Astrocyte (in vitro differentiated cells and primary cell): ENCODE data around the gene NEAT1. TPM values are rescaled to one million over a fixed set of nuclear protein-coding genes. Genes with fewer than 3 reads are reported as not detected.
"Not testable (repeated sequence)": the region's sequence is repeated elsewhere in the genome, so short reads cannot be mapped to it uniquely, and the experiment has no call there.

Experiments
- DNase-seq: peaks from one replicate; pipeline ENCODE4 v3.0.0-alpha.2; 2010; ENCODE audit warnings: low read depth
- FAIRE-seq: peaks from 2 replicates; lab custom pipeline; 2011; peaks lifted over from hg19 to GRCh38; lab: Jason Lieb, UNC
- H2AFZ ChIP-seq: 2 replicates; pipeline ENCODE4 v1.6.0; 2012; ENCODE audit warnings: low read depth, low read length, inconsistent platforms
- H3K27ac ChIP-seq: 2 replicates; pipeline ENCODE4 v1.5.1; 2011; ENCODE audit warnings: low read depth, low read length, inconsistent platforms
- H3K27me3 ChIP-seq: 2 replicates; pipeline ENCODE4 v1.6.0; 2011; ENCODE audit warnings: low read length, inconsistent platforms; ENCODE audit not compliant: insufficient read depth
- H3K36me3 ChIP-seq: 2 replicates; pipeline ENCODE4 v1.5.1; 2011; ENCODE audit warnings: low read length, inconsistent platforms; ENCODE audit not compliant: insufficient read depth
- H3K4me1 ChIP-seq: 2 replicates; pipeline ENCODE4 v1.5.1; 2011; ENCODE audit warnings: low read length, inconsistent platforms; ENCODE audit not compliant: insufficient read depth
- H3K4me2 ChIP-seq: 2 replicates; pipeline ENCODE4 v1.6.0; 2012; ENCODE audit warnings: low read length, inconsistent platforms
- H3K4me3 ChIP-seq: 2 replicates; pipeline ENCODE4 v1.5.1; 2011; ENCODE audit warnings: low read depth, mild to moderate bottlenecking, low read length, inconsistent platforms; ENCODE audit not compliant: insufficient read depth
- H3K79me2 ChIP-seq: 2 replicates; pipeline ENCODE4 v1.6.0; 2012; ENCODE audit warnings: mild to moderate bottlenecking, low read length, inconsistent platforms; ENCODE audit not compliant: insufficient read depth
- H3K9ac ChIP-seq: 2 replicates; pipeline ENCODE4 v1.6.0; 2012; ENCODE audit warnings: mild to moderate bottlenecking, low read length, inconsistent platforms
- H3K9me3 ChIP-seq: 2 replicates; pipeline ENCODE4 v1.5.1; 2012; ENCODE audit warnings: low read depth, mild to moderate bottlenecking, low read length, inconsistent platforms; ENCODE audit not compliant: insufficient read depth
- H4K20me1 ChIP-seq: 2 replicates; pipeline ENCODE4 v1.6.0; 2012; ENCODE audit warnings: low read length, inconsistent platforms; ENCODE audit not compliant: insufficient read depth
- H3K27ac Mint-ChIP-seq: one replicate; pipeline ENCODE4 v1.8.0; 2021; ENCODE audit warnings: mild to moderate bottlenecking, mixed read lengths; ENCODE audit not compliant: unreplicated experiment
- H3K27me3 Mint-ChIP-seq: one replicate; pipeline ENCODE4 v1.8.0; 2021; ENCODE audit warnings: low read depth, mixed read lengths; ENCODE audit not compliant: unreplicated experiment
- H3K36me3 Mint-ChIP-seq: one replicate; pipeline ENCODE4 v1.8.0; 2021; ENCODE audit warnings: low read depth, mixed read lengths; ENCODE audit not compliant: unreplicated experiment
- H3K4me1 Mint-ChIP-seq: one replicate; pipeline ENCODE4 v1.8.0; 2021; ENCODE audit warnings: low read depth, mixed read lengths; ENCODE audit not compliant: unreplicated experiment
- H3K4me3 Mint-ChIP-seq: one replicate; pipeline ENCODE4 v1.8.0; 2021; ENCODE audit warnings: mild to moderate bottlenecking, moderate library complexity, mixed read lengths; ENCODE audit not compliant: unreplicated experiment
- H3K9me3 Mint-ChIP-seq: one replicate; pipeline ENCODE4 v1.8.0; 2021; ENCODE audit warnings: mild to moderate bottlenecking, mixed read lengths; ENCODE audit not compliant: unreplicated experiment
- EZH2 ChIP-seq: IDR thresholded peaks from 2 replicates; pipeline ENCODE4 v1.6.1; 2012; ENCODE audit warnings: mild to moderate bottlenecking, low read length, inconsistent platforms; ENCODE audit not compliant: insufficient read depth
- total RNA-seq: library from RNA; stranded (reverse); gene quantifications from 2 replicates; pipeline ENCODE4 v1.2.1, GENCODE V29; 2021
- TF ChIP-seq, protein P1 (sequence below): IDR thresholded peaks from 2 replicates; pipeline ENCODE4 v1.5.1; 2011; ENCODE audit warnings: low read depth, mild to moderate bottlenecking, inconsistent platforms, low read length, moderate library complexity; ENCODE audit not compliant: insufficient read depth

Gene NEAT1
- total RNA-seq, 1 donor from 2014 or later, result 317 TPM

DNA sequence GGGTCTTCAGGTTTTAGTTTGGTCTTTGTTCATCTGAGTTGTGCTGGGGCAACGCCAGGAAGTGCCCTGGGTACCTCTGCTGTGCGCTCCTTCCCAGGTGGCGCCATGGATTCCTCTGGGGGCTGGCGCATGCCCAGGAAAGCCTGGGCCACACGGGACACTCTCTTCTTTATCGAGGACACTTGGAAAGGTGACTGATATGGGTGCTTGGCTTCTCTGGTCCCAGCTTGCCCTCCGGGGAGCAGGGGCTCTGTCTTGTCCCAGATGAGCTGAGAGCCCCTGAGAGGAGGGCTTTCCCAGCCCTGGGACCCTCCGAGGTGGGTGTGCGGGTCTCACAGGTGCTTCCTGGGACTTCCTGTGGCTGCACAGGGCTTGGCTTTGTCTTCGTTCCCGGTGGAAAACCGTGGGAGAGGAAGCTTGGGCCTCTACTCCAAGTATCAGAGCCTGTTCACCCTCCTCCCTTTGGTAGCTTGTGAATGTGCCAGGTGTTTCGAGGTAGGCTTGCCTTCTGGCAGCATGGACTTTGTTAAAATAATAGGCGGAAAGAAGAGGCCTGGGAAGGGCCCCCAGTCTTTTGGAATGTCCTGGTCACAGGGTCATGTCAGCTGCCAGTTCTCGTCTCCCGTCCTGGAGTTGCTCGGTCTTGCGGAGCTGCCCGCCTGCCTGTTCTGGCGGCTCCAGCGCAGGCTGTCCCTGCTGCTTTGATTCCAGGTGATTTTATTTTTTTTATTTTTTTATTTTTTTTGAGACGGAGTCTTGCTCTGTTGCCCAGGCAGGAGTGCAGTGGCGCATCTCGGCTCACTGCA lies 10.1 kb upstream of the NEAT1 start:
- TF ChIP-seq EZH2, result no peak
- TF ChIP-seq, protein P1, sequence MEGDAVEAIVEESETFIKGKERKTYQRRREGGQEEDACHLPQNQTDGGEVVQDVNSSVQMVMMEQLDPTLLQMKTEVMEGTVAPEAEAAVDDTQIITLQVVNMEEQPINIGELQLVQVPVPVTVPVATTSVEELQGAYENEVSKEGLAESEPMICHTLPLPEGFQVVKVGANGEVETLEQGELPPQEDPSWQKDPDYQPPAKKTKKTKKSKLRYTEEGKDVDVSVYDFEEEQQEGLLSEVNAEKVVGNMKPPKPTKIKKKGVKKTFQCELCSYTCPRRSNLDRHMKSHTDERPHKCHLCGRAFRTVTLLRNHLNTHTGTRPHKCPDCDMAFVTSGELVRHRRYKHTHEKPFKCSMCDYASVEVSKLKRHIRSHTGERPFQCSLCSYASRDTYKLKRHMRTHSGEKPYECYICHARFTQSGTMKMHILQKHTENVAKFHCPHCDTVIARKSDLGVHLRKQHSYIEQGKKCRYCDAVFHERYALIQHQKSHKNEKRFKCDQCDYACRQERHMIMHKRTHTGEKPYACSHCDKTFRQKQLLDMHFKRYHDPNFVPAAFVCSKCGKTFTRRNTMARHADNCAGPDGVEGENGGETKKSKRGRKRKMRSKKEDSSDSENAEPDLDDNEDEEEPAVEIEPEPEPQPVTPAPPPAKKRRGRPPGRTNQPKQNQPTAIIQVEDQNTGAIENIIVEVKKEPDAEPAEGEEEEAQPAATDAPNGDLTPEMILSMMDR, result no peak
- H3K27me3 Mint-ChIP-seq, result no peaks in the 10 kb centered on the region
- Histone ChIP-seq H2AFZ (no peak overlapping the region), H3K4me3 (no peak overlapping the region), H3K27me3 (no peaks in the 10 kb centered on the region), H4K20me1 (peaks cover 7% of the 10 kb centered on the region), H3K4me1 (peaks cover 18% of the 10 kb centered on the region), H3K27ac (no peak overlapping the region), H3K9ac (no peak overlapping the region), H3K9me3 (no peaks in the 10 kb centered on the region), H3K79me2 (peaks cover 20% of the 10 kb centered on the region), H3K36me3 (peaks cover 13% of the 10 kb centered on the region), H3K4me2 (no peak overlapping the region)
- FAIRE-seq, result no peak
- H3K27ac Mint-ChIP-seq, result peak overlapping the region; percentile 26
- H3K36me3 Mint-ChIP-seq, result peaks cover 4% of the 10 kb centered on the region
- no peak overlapping the region for H3K4me3 Mint-ChIP-seq
- no peak for DNase-seq
- no peaks in the 10 kb centered on the region for H3K9me3 Mint-ChIP-seq
- H3K4me1 Mint-ChIP-seq, result peaks cover 23% of the 10 kb centered on the region

DNA sequence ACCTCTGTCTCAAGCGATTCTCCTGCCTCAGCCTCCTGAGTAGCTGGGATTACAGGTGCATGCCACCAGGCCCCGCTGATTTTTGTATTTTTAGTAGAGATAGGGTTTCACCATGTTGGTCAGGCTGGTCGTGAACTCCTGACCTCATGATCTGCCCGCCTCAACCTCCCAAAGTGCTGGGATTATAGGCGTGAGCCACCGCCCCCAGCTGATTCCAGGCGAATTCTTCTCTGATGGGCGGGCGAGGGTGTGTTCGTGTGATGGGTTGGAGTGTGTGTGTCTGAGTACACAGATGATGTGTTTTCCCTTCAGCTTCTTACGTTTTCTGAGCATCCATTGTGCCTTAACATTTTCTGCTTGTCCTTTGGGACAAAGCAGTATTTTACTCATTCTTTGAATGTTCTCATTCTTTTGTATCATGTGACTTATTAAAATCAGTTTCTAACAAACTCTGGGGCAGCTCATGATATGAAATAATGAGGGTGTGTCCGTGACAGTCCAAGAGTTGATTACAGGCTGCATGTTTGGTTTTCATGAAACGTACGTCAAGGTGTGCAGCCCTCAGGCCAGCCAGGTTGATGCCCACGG lies 9.4 kb upstream of the NEAT1 start:
- not testable (repeated sequence) for DNase-seq, FAIRE-seq, H3K9ac ChIP-seq, H3K4me3 ChIP-seq, H3K9me3 Mint-ChIP-seq, H3K27me3 ChIP-seq, H2AFZ ChIP-seq, H3K4me3 Mint-ChIP-seq, H4K20me1 ChIP-seq, H3K27ac ChIP-seq, H3K27me3 Mint-ChIP-seq, H3K27ac Mint-ChIP-seq, H3K36me3 Mint-ChIP-seq, H3K9me3 ChIP-seq, H3K4me2 ChIP-seq
- peaks cover 24% of the 10 kb centered on the region for H3K4me1 ChIP-seq
- peaks cover 13% of the 10 kb centered on the region for H3K36me3 ChIP-seq
- peaks cover 27% of the 10 kb centered on the region for H3K79me2 ChIP-seq
- H3K4me1 Mint-ChIP-seq, result peaks cover 27% of the 10 kb centered on the region

- H3K9ac ChIP-seq, result no peak overlapping the region
- H3K9me3 ChIP-seq, result no peaks in the 10 kb centered on the region
- no peaks in the 10 kb centered on the region for H3K36me3 Mint-ChIP-seq
- H3K4me1 Mint-ChIP-seq, result peaks cover 40% of the 10 kb centered on the region
- no peak overlapping the region for H3K4me3 ChIP-seq
- H3K4me3 Mint-ChIP-seq, result peak overlapping the region; percentile 21
- no peak for FAIRE-seq
- H3K27ac ChIP-seq, result no peak overlapping the region
- peaks cover 4% of the 10 kb centered on the region for H3K36me3 ChIP-seq
- no peaks in the 10 kb centered on the region for H4K20me1 ChIP-seq
- H3K9me3 Mint-ChIP-seq, result no peaks in the 10 kb centered on the region
- peaks cover 42% of the 10 kb centered on the region for H3K4me1 ChIP-seq
- H3K27me3 ChIP-seq, result no peaks in the 10 kb centered on the region
- peaks cover 43% of the 10 kb centered on the region for H3K79me2 ChIP-seq
- peak overlapping the region; percentile 41 for H3K27ac Mint-ChIP-seq
- TF ChIP-seq EZH2, result no peak
- TF ChIP-seq, protein P1, result no peak
- H2AFZ ChIP-seq, result no peak overlapping the region
- no peaks in the 10 kb centered on the region for H3K27me3 Mint-ChIP-seq
- no peak for DNase-seq
- H3K4me2 ChIP-seq, result no peak overlapping the region
Measured at GRCh38 chr11:65414776-65415498, 7.7 kb upstream of the NEAT1 start.
